ENCODE results near the gene ATF7IP2. TPM values are rescaled to one million over a fixed set of nuclear protein-coding genes. Genes with fewer than 3 reads are reported as not detected.
A peak's percentile ranks its signal among the peaks of the same experiment; 100 is the strongest.
"Not testable (repeated sequence)": the region's sequence is repeated elsewhere in the genome, so short reads cannot be mapped to it uniquely, and the experiment has no call there.

Gene ATF7IP2
- total and polyA plus RNA-seq, 3 donors from 2014 or later = 110 to 293 (median 227) TPM

DNA sequence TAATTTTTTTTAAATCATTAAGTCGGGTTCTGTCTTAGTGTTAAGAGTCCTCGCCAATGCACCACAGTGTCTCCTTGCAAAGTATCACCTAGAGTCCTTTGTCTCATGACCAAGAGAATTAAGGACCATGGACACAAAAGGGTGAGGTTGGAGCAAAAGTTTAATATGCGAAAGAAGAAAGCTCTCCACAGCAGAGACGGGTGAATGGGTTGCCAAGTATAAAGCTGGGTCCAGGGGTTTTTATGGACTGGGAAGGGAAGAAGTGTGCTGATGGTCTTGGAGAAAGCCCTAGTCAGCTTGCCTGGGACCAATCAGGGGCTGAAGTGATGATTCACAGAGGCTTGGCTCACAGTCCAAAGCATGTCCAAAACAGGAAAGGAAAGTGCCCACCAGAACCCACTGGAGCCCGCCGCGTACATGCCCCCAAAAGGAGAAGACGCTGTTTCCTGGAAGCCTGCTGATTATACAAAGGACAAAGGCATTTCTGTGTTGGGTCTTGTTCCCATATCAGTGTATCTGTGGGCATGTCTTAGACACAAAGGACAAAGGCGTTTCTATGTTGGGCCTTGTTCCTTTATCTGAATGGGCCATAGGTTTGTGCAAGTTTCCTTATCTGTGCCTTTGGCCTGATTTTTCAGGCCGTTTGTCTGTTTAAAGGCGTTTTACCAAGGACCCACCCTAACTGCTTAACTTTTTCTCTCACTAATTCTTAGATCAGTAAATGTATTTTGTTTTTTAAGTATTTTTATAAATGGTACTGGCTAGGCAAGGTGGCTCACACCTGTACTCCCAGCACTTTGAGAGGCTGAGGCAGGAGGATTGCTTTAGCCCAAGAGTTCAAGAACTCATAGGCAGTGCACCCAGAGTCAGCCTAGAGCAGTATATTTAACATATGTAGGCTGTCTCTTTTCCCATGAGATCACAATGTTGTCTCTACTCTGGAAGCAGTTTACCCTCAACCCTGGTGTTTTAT lies 28.7 kb upstream of the ATF7IP2 start:
- TF ChIP-seq, protein P1, sequence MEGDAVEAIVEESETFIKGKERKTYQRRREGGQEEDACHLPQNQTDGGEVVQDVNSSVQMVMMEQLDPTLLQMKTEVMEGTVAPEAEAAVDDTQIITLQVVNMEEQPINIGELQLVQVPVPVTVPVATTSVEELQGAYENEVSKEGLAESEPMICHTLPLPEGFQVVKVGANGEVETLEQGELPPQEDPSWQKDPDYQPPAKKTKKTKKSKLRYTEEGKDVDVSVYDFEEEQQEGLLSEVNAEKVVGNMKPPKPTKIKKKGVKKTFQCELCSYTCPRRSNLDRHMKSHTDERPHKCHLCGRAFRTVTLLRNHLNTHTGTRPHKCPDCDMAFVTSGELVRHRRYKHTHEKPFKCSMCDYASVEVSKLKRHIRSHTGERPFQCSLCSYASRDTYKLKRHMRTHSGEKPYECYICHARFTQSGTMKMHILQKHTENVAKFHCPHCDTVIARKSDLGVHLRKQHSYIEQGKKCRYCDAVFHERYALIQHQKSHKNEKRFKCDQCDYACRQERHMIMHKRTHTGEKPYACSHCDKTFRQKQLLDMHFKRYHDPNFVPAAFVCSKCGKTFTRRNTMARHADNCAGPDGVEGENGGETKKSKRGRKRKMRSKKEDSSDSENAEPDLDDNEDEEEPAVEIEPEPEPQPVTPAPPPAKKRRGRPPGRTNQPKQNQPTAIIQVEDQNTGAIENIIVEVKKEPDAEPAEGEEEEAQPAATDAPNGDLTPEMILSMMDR (IDR thresholded peaks at IDR 0.05) = no peak
- TF ChIP-seq POLR2A (IDR thresholded peaks at IDR 0.05) = no peak
- WGBS, 2 donors = 69 to 72% methylated on average over 11 of the region's 11 CpGs

DNA sequence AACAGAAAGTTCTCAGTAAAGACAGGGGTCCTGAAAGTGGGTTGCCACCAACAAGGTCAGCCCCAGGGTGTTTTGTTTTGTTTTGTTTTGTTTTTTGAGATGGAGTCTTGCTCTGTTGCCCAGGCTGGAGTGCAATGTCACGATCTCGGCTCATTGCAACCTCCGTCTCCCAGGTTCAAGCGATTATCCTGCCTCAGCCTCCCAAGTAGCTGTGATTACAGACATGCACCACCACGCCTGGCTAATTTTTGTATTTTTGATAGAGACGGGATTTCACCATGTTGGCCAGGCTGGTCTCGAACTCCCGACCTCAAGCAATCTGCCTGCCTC lies 24.1 kb upstream of the ATF7IP2 start:
- H3K4me3 ChIP-seq; H3K4me1 ChIP-seq; H3K27ac ChIP-seq; intact Hi-C loops (cut with DNase I; ENCODE audit: low total_unique reads); H3K27me3 ChIP-seq; H3K9me3 ChIP-seq; DNase-seq; H3K36me3 ChIP-seq (ENCODE audit: low read depth, missing control alignments): not testable (repeated sequence)
- WGBS, 2 donors = 98% methylated on average over 8 of the region's 8 CpGs

More for the DNA sequence above, 28.7 kb upstream of the ATF7IP2 start:
- Histone ChIP-seq H3K27ac (peak overlapping the region; percentile 77 to 83), H3K36me3 (ENCODE audit: low read depth, missing control alignments) (no peaks in the 10 kb centered on the region), H3K27me3 (no peaks in the 10 kb centered on the region), H3K4me3 (no peak overlapping the region), H3K9me3 (no peaks in the 10 kb centered on the region), H3K4me1 (peaks cover 16% of the 10 kb centered on the region)
- intact Hi-C loops (cut with DNase I; ENCODE audit: low total_unique reads) = no loop called here
- DNase-seq = peak; percentile 84

DNA sequence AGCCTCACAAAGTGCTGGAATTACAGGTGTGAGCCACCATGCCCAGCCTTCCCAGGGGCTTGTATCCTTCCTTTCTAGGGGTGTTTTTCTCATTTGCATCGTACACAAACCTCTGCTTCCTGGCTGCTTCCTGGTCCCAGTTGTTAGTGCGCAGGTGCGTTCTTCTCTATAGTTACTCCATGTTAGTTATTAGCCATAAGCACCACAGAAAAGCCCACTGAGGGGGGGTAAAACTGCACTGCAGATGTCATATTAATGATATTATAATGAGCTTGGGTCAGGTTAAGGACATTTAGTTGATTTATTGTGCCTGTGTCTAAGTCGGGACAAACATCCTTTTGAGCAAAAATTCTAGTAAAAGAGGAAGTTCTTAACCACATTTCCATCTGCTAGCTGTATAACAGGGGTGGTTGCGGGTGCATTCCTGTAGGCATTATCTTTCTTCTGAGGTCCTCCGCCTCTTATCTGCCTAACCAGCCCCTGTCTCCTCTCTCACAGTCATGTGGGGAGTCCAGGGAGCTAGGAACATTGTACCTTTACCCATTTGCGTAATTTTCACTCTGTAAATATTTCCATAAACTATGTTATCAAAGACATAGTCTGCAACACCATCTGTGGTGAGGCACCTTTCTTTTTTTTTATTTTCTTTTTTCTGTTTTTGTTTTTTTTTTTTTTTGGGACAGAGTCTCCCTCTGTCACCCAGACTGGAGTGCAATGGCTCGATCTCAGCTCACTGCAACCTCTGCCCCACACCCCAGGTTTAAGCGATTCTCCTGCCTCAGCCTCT lies 23.6 kb upstream of the ATF7IP2 start:
- intact Hi-C loops (cut with DNase I; ENCODE audit: low total_unique reads) = no loop called here
- Histone ChIP-seq H3K27ac (no peak overlapping the region), H3K4me1 (peaks cover 9% of the 10 kb centered on the region), H3K36me3 (ENCODE audit: low read depth, missing control alignments) (no peaks in the 10 kb centered on the region), H3K4me3 (no peak overlapping the region), H3K27me3 (no peaks in the 10 kb centered on the region), H3K9me3 (no peaks in the 10 kb centered on the region)
- 68 to 71% methylated on average over 9 of the region's 9 CpGs for WGBS, 2 donors
- TF ChIP-seq, protein P1 (IDR thresholded peaks at IDR 0.05) = no peak
- no peak for TF ChIP-seq POLR2A (IDR thresholded peaks at IDR 0.05)
- no peak for DNase-seq

DNA sequence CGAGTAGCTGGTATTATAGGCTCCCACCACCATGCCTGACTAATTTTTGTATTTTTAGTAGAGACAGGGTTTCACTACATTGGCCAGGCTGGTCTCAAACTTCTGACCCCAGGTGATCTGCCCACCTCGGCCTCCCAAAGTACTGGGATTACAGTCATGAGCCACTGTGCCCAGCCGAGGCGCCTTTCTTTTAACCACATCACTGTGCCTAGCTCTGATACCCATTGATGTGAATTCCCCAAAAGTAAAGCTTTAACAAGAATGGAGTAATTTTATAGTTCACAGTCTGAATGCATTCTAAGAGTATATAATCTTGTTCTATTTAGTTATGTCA lies 23.0 kb upstream of the ATF7IP2 start:
- H3K27ac ChIP-seq; H3K4me3 ChIP-seq; H3K27me3 ChIP-seq; intact Hi-C loops (cut with DNase I; ENCODE audit: low total_unique reads); H3K36me3 ChIP-seq (ENCODE audit: low read depth, missing control alignments); DNase-seq; H3K4me1 ChIP-seq; H3K9me3 ChIP-seq: not testable (repeated sequence)
- 85 to 87% methylated on average over 4 of the region's 4 CpGs for WGBS, 2 donors

DNA sequence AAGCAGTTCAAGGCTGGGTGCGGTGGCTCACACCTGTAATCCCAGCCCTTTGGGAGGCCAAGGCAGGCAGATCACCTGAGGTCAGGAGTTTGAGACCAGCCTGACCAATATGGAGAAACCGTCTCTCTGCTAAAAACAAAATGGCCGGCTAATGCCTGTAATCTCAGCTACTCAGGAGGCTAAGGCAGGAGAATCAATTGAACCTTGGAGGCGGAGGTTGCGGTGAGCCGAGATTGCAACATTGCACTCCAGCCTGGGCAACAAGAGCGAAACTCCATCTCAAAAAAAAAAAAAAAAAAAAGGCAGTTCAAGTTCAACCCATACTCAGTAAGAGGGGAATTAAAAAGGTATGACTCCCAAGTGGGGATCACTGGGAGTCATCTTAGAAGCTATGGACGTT lies 19.2 kb upstream of the ATF7IP2 start:
- H3K27me3 ChIP-seq; H3K27ac ChIP-seq; H3K9me3 ChIP-seq; H3K4me1 ChIP-seq; H3K36me3 ChIP-seq (ENCODE audit: low read depth, missing control alignments); DNase-seq; H3K4me3 ChIP-seq; intact Hi-C loops (cut with DNase I; ENCODE audit: low total_unique reads): not testable (repeated sequence)
- 91 to 92% methylated on average over 8 of the region's 8 CpGs for WGBS, 2 donors

DNA sequence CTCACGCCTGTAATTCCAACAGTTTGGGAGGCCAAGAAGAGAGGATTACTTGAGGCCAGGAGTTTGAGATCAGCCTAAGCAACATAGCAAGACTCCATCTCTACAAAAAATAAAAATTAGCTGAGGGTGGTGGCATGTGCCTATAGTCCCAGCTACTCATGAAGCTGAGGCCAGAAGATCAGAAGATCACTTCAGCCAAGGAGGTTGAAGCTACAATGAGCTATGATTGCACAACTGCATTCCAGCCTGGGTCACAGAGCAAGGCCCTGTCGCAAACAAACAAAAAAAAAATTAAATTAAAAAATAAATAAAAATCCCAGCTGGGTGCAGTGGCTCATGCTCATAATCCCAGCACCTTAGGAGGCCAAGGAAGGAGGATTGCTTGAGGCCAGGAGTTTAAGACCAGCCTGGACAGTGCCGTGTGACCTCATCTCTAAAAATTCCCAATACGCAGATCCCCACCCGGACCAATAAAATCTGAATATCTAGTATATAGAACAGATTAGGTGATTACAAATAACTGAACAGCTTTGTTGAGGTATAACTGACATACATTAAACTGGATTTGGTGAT lies 18.2 kb upstream of the ATF7IP2 start:
- intact Hi-C loops (cut with DNase I; ENCODE audit: low total_unique reads) = no loop called here
- DNase-seq = no peak
- TF ChIP-seq, protein P1 (IDR thresholded peaks at IDR 0.05) = no peak
- H3K27me3 ChIP-seq = no peaks in the 10 kb centered on the region
- no peaks in the 10 kb centered on the region for H3K36me3 ChIP-seq (ENCODE audit: low read depth, missing control alignments)
- 90 to 92% methylated on average over 5 of the region's 5 CpGs for WGBS, 2 donors
- H3K4me3 ChIP-seq = no peak overlapping the region
- H3K4me1 ChIP-seq = no peaks in the 10 kb centered on the region
- H3K9me3 ChIP-seq = no peaks in the 10 kb centered on the region
- H3K27ac ChIP-seq = no peak overlapping the region

Measured in testis (tissue), 3 donors.